IMR-90 (cell line): ENCODE data around the gene NLGN1. TPM values are rescaled to one million over a fixed set of nuclear protein-coding genes. Genes with fewer than 3 reads are reported as not detected.

Experiments used
- ATAC-seq: fragments of 200-7000 bp; cut with Tn5 transposase; 2 replicates; pipeline ENCODE4 v1.9.1; 2020; ENCODE audit warnings: low read depth, mild to moderate bottlenecking, moderate library complexity
- BruUV-seq: library from RNA; stranded (reverse); fragments of 400-500 nt; replicated peaks from 2 replicates; lab custom pipeline; 2021; lab: Mats Ljungman, UMichigan
- CTCF ChIA-PET: fragments of 300-600 bp; formaldehyde crosslinking; extraction: SDS; loops from one replicate; lab custom pipeline; 2021; ENCODE audit warnings: antibody characterized with exemption; lab: Yijun Ruan, JAX
- POLR2A ChIA-PET: fragments of 300-600 bp; sonication (Branson Sonifier 250); formaldehyde crosslinking; loops from one replicate; lab custom pipeline; 2022; ENCODE audit warnings: antibody characterized with exemption; ENCODE audit not compliant: unreplicated experiment; lab: Charles Lee
- DNase-seq: peaks from one replicate; pipeline ENCODE4 v3.0.0; 2013
- H2AFZ ChIP-seq: replicated peaks from 2 replicates; pipeline ENCODE3; 2013; ENCODE audit warnings: low read length, mild to moderate bottlenecking; ENCODE audit not compliant: poor library complexity
- H2AK5ac ChIP-seq: 2 replicates; pipeline ENCODE4 v1.6.1; 2013; ENCODE audit warnings: low read depth, low read length, inconsistent platforms
- H2AK9ac ChIP-seq: replicated peaks from 2 replicates; pipeline ENCODE3; 2013; ENCODE audit warnings: mild to moderate bottlenecking, low read depth, low read length, moderate library complexity; ENCODE audit not compliant: poor library complexity
- H2BK120ac ChIP-seq: 2 replicates; pipeline ENCODE4 v1.6.1; 2013; ENCODE audit warnings: low read depth, low read length, inconsistent platforms
- H2BK15ac ChIP-seq: 3 replicates; pipeline ENCODE4 v1.6.1; 2013; ENCODE audit warnings: low read depth, low read length, inconsistent platforms
- H2BK20ac ChIP-seq: 2 replicates; pipeline ENCODE4 v1.6.1; 2013; ENCODE audit warnings: low read depth, mild to moderate bottlenecking, inconsistent platforms, low read length, moderate library complexity
- H2BK5ac ChIP-seq: 2 replicates; pipeline ENCODE4 v1.6.1; 2013; ENCODE audit warnings: mild to moderate bottlenecking, low read depth, low read length, inconsistent platforms; ENCODE audit not compliant: poor library complexity, severe bottlenecking
- H3K14ac ChIP-seq: replicated peaks from 2 replicates; pipeline ENCODE4 v1.6.1; 2013; ENCODE audit warnings: low read depth, low read length, inconsistent platforms
- H3K18ac ChIP-seq: 2 replicates; pipeline ENCODE4 v1.6.1; 2013; ENCODE audit warnings: low read depth, low read length, control low read depth
- H3K23ac ChIP-seq: 2 replicates; pipeline ENCODE4 v1.6.1; 2013; ENCODE audit warnings: low read depth, low read length, inconsistent platforms
- H3K27ac ChIP-seq: 2 replicates; pipeline ENCODE4 v1.5.1; 2013; ENCODE audit warnings: mild to moderate bottlenecking, control low read depth, low read length; ENCODE audit not compliant: insufficient read depth
- H3K27me3 ChIP-seq: 2 replicates; pipeline ENCODE4 v1.6.1; 2013; ENCODE audit warnings: low read length; ENCODE audit not compliant: control insufficient read depth, insufficient read depth
- H3K36me3 ChIP-seq: 2 replicates; pipeline ENCODE4 v1.6.1; 2013; ENCODE audit warnings: low read length, mixed read lengths; ENCODE audit not compliant: control insufficient read depth, insufficient read depth
- H3K4ac ChIP-seq: 2 replicates; pipeline ENCODE4 v1.6.1; 2013; ENCODE audit warnings: low read depth, low read length, inconsistent platforms
- H3K4me1 ChIP-seq: 2 replicates; pipeline ENCODE4 v1.6.1; 2013; ENCODE audit warnings: low read length, mixed read lengths; ENCODE audit not compliant: control insufficient read depth, insufficient read depth
- H3K4me2 ChIP-seq: 2 replicates; pipeline ENCODE4 v1.6.1; 2013; ENCODE audit warnings: low read depth, mild to moderate bottlenecking, control low read depth, low read length, moderate library complexity
- H3K4me3 ChIP-seq: 2 replicates; pipeline ENCODE4 v1.5.1; 2013; ENCODE audit warnings: low read depth, mild to moderate bottlenecking, control low read depth, low read length, moderate library complexity; ENCODE audit not compliant: insufficient read depth
- H3K56ac ChIP-seq: 2 replicates; pipeline ENCODE4 v1.6.1; 2013; ENCODE audit warnings: low read length, inconsistent platforms; ENCODE audit not compliant: insufficient read depth; ENCODE audit errors: extremely low read depth
- H3K79me1 ChIP-seq, 2 experiments: 2 replicates each; pipeline ENCODE4 v1.6.1; 2013; ENCODE audit warnings: low read length in 2 of 2, inconsistent platforms in 1 of 2, low read depth in 1 of 2
- H3K9ac ChIP-seq: 2 replicates; pipeline ENCODE4 v1.6.1; 2013; ENCODE audit warnings: low read depth, low read length, control low read depth
- H3K9me1 ChIP-seq: 2 replicates; pipeline ENCODE4 v1.6.1; 2013; ENCODE audit warnings: low read length, inconsistent platforms; ENCODE audit not compliant: insufficient read depth
- H3K9me3 ChIP-seq: 2 replicates; pipeline ENCODE4 v1.6.1; 2013; ENCODE audit warnings: low read length; ENCODE audit not compliant: control insufficient read depth, insufficient read depth
- H4K20me1 ChIP-seq: 2 replicates; pipeline ENCODE4 v1.6.1; 2013; ENCODE audit warnings: low read length, inconsistent platforms; ENCODE audit not compliant: insufficient read depth
- H4K5ac ChIP-seq: 2 replicates; pipeline ENCODE4 v1.6.1; 2013; ENCODE audit warnings: mild to moderate bottlenecking, low read depth, low read length, control low read depth
- H4K8ac ChIP-seq, 2 experiments: 2 replicates each; pipeline ENCODE4 v1.6.1; 2013; ENCODE audit warnings: low read depth in 2 of 2, low read length in 2 of 2, control low read depth in 1 of 2, inconsistent platforms in 1 of 2
- H4K91ac ChIP-seq: 2 replicates; pipeline ENCODE4 v1.6.1; 2013; ENCODE audit warnings: low read depth, low read length, inconsistent platforms; ENCODE audit not compliant: insufficient read depth
- BHLHE40 ChIP-seq: fragments of 150-350 bp; IDR thresholded peaks from 2 replicates; pipeline ENCODE4 v1.6.1; 2016; ENCODE audit warnings: mild to moderate bottlenecking, low read depth, low read length
- CEBPB ChIP-seq: IDR thresholded peaks from 2 replicates; pipeline ENCODE4 v1.6.1; 2012; ENCODE audit warnings: low read depth, low read length, improper control_type of control experiment
- CHD1 ChIP-seq: IDR thresholded peaks from 2 replicates; pipeline ENCODE4 v1.6.1; 2012; ENCODE audit warnings: low read depth, low read length, improper control_type of control experiment
- FOS ChIP-seq: fragments of 150-350 bp; IDR thresholded peaks from 2 replicates; pipeline ENCODE4 v1.6.1; 2016; ENCODE audit warnings: low read depth, low read length
- MAFK ChIP-seq: IDR thresholded peaks from 2 replicates; pipeline ENCODE4 v1.6.1; 2012; ENCODE audit warnings: low read depth, low read length, improper control_type of control experiment
- MAZ ChIP-seq: IDR thresholded peaks from 2 replicates; pipeline ENCODE4 v1.6.1; 2012; ENCODE audit warnings: low read depth, mild to moderate bottlenecking, low read length, improper control_type of control experiment, moderate library complexity, borderline replicate concordance
- MXI1 ChIP-seq: IDR thresholded peaks from 2 replicates; pipeline ENCODE4 v1.6.1; 2012; ENCODE audit warnings: low read depth, mild to moderate bottlenecking, low read length, moderate library complexity, borderline replicate concordance
- NFE2L2 ChIP-seq: fragments of 150-350 bp; IDR thresholded peaks from 2 replicates; pipeline ENCODE4 v1.6.1; 2016; ENCODE audit warnings: low read depth, mild to moderate bottlenecking, low read length
- POLR2A ChIP-seq: IDR thresholded peaks from 2 replicates; pipeline ENCODE4 v1.6.1; 2012; ENCODE audit warnings: mild to moderate bottlenecking, low read depth, low read length
- RAD21 ChIP-seq: IDR thresholded peaks from 2 replicates; pipeline ENCODE4 v1.6.1; 2012; ENCODE audit warnings: low read length, improper control_type of control experiment
- RCOR1 ChIP-seq: IDR thresholded peaks from 2 replicates; pipeline ENCODE4 v1.6.1; 2012; ENCODE audit warnings: mild to moderate bottlenecking, low read length, improper control_type of control experiment; ENCODE audit not compliant: insufficient replicate concordance
- RFX5 ChIP-seq: IDR thresholded peaks from 2 replicates; pipeline ENCODE4 v1.8.0; 2012; ENCODE audit warnings: low read depth, mild to moderate bottlenecking, low read length, moderate library complexity
- SMC3 ChIP-seq: fragments of 150-350 bp; IDR thresholded peaks from 2 replicates; pipeline ENCODE4 v1.6.1; 2016; ENCODE audit warnings: low read depth, mild to moderate bottlenecking, antibody characterized with exemption, low read length, moderate library complexity
- WGBS, 2 experiments: methylation state at CpG; one replicate each; pipeline versions ENCODE4 v1.1.5 to v1.1.7; 2013; ENCODE audit warnings: missing lambda C conversion rate in 2 of 2; ENCODE audit not compliant: insufficient read length in 1 of 2; ENCODE audit errors: extremely low coverage in 2 of 2; 5-methylcytosine and 5-hydroxymethylcytosine counted together
- dilution Hi-C: fragments of 300-500 bp; cut with HindIII; formaldehyde crosslinking; loops from one replicate; pipeline ENCODE4 v1.14.3; 2018; ENCODE audit warnings: low sequenced_read_pairs; ENCODE audit not compliant: unreplicated experiment
- in situ Hi-C: fragments of 300-500 bp; cut with MboI; formaldehyde crosslinking; loops from 3 replicates; pipeline ENCODE4 v1.14.3; 2019; ENCODE audit warnings: low sequenced_read_pairs, inconsistent platforms, mixed read lengths
- intact Hi-C: fragments of 100-400 bp; cut with micrococcal nuclease; formaldehyde crosslinking; loops from 2 replicates; pipeline ENCODE4 v1.10.0; 2022
- polyA plus RNA-seq, 3 experiments: library from polyadenylated mRNA; depleted of rRNA; stranded (reverse); fragments of >200 nt; gene quantifications; 2 replicates each; pipeline ENCODE4 v1.2.3, GENCODE V29; 2012; ENCODE audit warnings: low replicate concordance in 1 of 3
- total RNA-seq: library from RNA; depleted of rRNA; stranded (reverse); fragments of >200 nt; gene quantifications from 2 replicates; pipeline ENCODE4 v1.2.3, GENCODE V29; 2012
- TF ChIP-seq, protein P1 (sequence below): conservative IDR thresholded peaks from 2 replicates; pipeline ENCODE4 v1.5.1; 2012; ENCODE audit warnings: mild to moderate bottlenecking, low read depth, low read length, improper control_type of control experiment
- TF ChIP-seq, protein P2 (sequence below): fragments of 150-350 bp; IDR thresholded peaks from 2 replicates; pipeline ENCODE4 v1.6.1; 2017; ENCODE audit warnings: mild to moderate bottlenecking, antibody characterized with exemption, low read length, low read depth
- TF ChIP-seq, protein P3 (sequence below): fragments of 150-350 bp; IDR thresholded peaks from 2 replicates; pipeline ENCODE4 v1.6.1; 2016; ENCODE audit warnings: low read depth, mild to moderate bottlenecking, low read length, moderate library complexity, borderline replicate concordance

Gene NLGN1
- total and polyA plus RNA-seq, 2 of the 4 experiments (the other 2 are of a cell fraction), result 1.8 to 12.5 TPM

- H3K79me1 ChIP-seq, result no peaks in the 10 kb centered on the region
- no peaks in the 10 kb centered on the region for H3K36me3 ChIP-seq
- no peaks in the 10 kb centered on the region for H3K9me3 ChIP-seq
- no peak overlapping the region for H3K9ac ChIP-seq
- peaks cover 3% of the 10 kb centered on the region; the same call in 1 of the 2 replicates for H3K27me3 ChIP-seq
- H3K18ac ChIP-seq, result no peak overlapping the region
- H3K4me2 ChIP-seq, result no peak overlapping the region
- H4K91ac ChIP-seq, result no peak overlapping the region
- H3K4me3 ChIP-seq, result no peak overlapping the region
- DNase-seq (no peak), ATAC-seq (no peak)
- ChIA-PET CTCF (no interaction called here), POLR2A (no interaction called here)
- no TSS peak for BruUV-seq
- H3K4ac ChIP-seq, result no peak overlapping the region
- dilution Hi-C loops (no loop called here), intact Hi-C loops (no loop called here), in situ Hi-C loops (no loop called here)
- no peak overlapping the region for H4K5ac ChIP-seq
- no peaks in the 10 kb centered on the region for H3K9me1 ChIP-seq
- no peak overlapping the region for H3K27ac ChIP-seq
- no peak overlapping the region for H2AK5ac ChIP-seq
- no peak overlapping the region for H2AK9ac ChIP-seq
- no CpG with 5 or more reads among the region's 1 CpG for WGBS, 2 experiments
- no peak for TF ChIP-seq MAFK
- no peak for TF ChIP-seq SMC3
- TF ChIP-seq RAD21, result no peak
- no peak for TF ChIP-seq CEBPB
- TF ChIP-seq, protein P1, sequence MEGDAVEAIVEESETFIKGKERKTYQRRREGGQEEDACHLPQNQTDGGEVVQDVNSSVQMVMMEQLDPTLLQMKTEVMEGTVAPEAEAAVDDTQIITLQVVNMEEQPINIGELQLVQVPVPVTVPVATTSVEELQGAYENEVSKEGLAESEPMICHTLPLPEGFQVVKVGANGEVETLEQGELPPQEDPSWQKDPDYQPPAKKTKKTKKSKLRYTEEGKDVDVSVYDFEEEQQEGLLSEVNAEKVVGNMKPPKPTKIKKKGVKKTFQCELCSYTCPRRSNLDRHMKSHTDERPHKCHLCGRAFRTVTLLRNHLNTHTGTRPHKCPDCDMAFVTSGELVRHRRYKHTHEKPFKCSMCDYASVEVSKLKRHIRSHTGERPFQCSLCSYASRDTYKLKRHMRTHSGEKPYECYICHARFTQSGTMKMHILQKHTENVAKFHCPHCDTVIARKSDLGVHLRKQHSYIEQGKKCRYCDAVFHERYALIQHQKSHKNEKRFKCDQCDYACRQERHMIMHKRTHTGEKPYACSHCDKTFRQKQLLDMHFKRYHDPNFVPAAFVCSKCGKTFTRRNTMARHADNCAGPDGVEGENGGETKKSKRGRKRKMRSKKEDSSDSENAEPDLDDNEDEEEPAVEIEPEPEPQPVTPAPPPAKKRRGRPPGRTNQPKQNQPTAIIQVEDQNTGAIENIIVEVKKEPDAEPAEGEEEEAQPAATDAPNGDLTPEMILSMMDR, result no peak
- no peak for TF ChIP-seq POLR2A
- TF ChIP-seq CHD1, result no peak
- TF ChIP-seq, protein P2, sequence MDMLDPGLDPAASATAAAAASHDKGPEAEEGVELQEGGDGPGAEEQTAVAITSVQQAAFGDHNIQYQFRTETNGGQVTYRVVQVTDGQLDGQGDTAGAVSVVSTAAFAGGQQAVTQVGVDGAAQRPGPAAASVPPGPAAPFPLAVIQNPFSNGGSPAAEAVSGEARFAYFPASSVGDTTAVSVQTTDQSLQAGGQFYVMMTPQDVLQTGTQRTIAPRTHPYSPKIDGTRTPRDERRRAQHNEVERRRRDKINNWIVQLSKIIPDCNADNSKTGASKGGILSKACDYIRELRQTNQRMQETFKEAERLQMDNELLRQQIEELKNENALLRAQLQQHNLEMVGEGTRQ, result no peak
- no peak for TF ChIP-seq RCOR1
- no peak for TF ChIP-seq MAZ
- TF ChIP-seq, protein P3, sequence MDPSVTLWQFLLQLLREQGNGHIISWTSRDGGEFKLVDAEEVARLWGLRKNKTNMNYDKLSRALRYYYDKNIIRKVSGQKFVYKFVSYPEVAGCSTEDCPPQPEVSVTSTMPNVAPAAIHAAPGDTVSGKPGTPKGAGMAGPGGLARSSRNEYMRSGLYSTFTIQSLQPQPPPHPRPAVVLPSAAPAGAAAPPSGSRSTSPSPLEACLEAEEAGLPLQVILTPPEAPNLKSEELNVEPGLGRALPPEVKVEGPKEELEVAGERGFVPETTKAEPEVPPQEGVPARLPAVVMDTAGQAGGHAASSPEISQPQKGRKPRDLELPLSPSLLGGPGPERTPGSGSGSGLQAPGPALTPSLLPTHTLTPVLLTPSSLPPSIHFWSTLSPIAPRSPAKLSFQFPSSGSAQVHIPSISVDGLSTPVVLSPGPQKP, result no peak
- TF ChIP-seq MXI1, result no peak
- TF ChIP-seq RFX5, result no peak
- TF ChIP-seq FOS, result no peak
- no peak for TF ChIP-seq BHLHE40
- TF ChIP-seq NFE2L2, result no peak
- no peak overlapping the region for H3K14ac ChIP-seq
- H3K56ac ChIP-seq, result no peak overlapping the region
- no peak overlapping the region for H2BK20ac ChIP-seq
- no peaks in the 10 kb centered on the region for H3K4me1 ChIP-seq
- H2BK120ac ChIP-seq, result no peak overlapping the region
- H3K23ac ChIP-seq, result no peak overlapping the region
- no peak overlapping the region for H2AFZ ChIP-seq
- no peaks in the 10 kb centered on the region for H4K20me1 ChIP-seq
- no peak overlapping the region for H2BK5ac ChIP-seq
- no peak overlapping the region for H4K8ac ChIP-seq
- no peak overlapping the region for H2BK15ac ChIP-seq
Observed at GRCh38 chr3:174251681-174252080, 854.1 kb downstream of the NLGN1 start.
